Stimulated activated CD8-positive, alpha-beta memory T cell treated with anti-CD3 and anti-CD28 coated beads, Interleukin-15, amount 100 ng/mL, for 4 hours (primary cell): ENCODE data around the gene EVA1B.

Experiments
- DNase-seq, 2 donors: peaks; one replicate each; pipeline ENCODE4 v3.0.0-alpha.2; 2020; ENCODE audit warnings: low read depth in 2 of 2

EVA1B gene

DNA sequence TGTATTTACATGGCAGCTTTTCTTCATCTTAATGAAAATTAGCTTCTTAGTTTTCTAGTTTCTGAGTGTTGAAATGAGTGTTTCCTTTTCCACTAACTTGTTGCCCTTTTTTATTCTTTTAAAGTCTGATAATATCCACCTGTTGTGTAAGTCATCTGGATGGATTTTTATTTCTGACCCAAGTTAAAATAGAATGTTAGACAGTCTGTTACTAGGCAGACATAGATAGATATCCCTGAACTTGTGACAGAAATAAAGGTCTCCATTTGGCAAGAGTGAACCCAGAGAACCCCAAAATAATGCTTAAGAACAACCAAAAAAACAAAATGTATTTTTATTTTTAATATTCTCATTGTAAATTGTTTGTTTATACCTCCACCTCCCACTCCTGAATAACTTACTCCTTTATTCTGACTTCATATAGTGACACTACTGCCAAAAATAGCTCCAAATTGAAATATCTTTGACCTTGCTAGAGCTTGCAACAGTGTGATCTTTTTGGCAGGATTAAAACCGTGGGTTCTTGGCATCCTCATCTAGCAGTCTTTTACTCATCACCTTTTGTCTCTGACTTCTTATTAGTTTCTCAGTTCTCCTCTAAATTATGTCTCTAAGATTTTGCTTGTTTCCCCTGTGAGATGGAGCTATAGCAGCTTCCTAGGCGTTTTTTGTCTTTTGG is 44.2 kb downstream of the EVA1B start:
- no peak for DNase-seq

DNA sequence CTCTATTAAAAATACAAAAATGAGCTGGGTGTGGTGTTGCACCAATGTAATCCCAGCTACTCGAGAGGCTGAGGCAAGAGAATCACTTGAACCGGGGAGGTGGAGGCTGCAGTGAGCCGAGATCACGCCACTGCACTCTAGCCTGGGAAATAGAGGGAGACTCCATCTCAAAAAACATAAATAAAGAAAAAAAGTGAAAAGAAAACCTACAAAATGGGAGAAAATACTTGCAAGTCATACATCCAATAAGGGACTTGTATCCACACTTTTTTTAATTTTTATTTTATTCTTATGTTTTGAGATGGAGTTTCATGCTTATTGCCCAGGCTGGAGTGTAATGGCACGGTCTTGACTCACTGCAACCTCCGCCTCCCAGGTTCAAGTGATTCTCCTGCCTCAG is 46.8 kb downstream of the EVA1B start:
- no peak for DNase-seq

DNA sequence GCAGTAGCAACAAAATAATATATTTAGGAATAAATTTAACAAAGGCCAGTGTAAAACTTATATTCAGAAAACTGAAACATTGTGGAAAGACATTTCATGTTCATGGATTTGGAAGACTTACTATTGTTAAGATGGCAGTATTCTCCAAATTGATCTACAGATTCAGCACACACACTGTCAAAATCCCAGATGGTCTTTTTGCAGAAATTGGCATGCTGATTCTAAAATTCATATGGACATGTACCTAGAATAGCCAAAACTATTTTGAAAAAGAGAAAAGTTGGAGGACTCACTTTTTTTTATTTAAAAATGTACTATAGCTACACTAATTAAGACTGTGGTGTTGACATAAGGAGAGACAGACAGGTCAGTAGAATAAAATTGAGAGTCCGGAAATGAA is 49.2 kb downstream of the EVA1B start:
- DNase-seq, result no peak

DNA sequence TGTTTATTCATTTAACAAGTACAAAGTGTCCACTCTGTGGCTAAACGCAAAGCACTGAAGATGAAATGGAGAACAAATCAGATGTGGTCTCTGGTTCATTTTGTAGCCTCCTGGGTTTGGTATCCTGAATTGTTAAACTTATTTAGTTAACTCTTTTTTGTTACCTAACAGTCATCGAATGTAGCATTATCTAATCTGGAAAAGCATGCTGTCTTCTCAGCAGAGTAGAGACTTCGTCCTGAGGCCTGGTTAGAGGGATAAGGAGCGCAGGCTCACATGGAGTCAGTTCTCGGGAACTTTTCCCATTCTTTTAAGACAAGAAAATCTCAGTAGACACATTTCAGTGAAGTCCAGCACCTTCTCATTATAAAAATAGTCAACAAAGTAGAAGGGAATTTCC is 50.4 kb downstream of the EVA1B start:
- no peak for DNase-seq
